Breast epithelium (tissue), 4 donors: ENCODE measurements around the gene NCKAP5L. TPM values are rescaled to one million over a fixed set of nuclear protein-coding genes. Genes with fewer than 3 reads are reported as not detected.
"Not testable (repeated sequence)": the region's sequence is repeated elsewhere in the genome, so short reads cannot be mapped to it uniquely, and the experiment has no call there.

Experiments used
- DNase-seq, 2 donors: peaks; one replicate each; pipeline ENCODE4 v3.0.0-alpha.2; 2019; ENCODE audit warnings: low spot score in 2 of 2
- H3K27ac ChIP-seq, 2 donors: fragments of 200-600 bp; sonication (generic) in 1 of 2; one replicate each; pipeline ENCODE4 v1.5.1; 2016 to 2019; ENCODE audit warnings: mild to moderate bottlenecking in 1 of 2
- H3K27me3 ChIP-seq, 2 donors: fragments of 200-600 bp; sonication (generic) in 1 of 2; one replicate each; pipeline versions ENCODE4 v1.5.1 to v1.6.0; 2017 to 2019; ENCODE audit warnings: control low read depth in 1 of 2, mild to moderate bottlenecking in 1 of 2
- H3K36me3 ChIP-seq: fragments of 200-600 bp; one replicate; pipeline ENCODE4 v1.5.1; 2019
- H3K4me1 ChIP-seq, 2 donors: fragments of 200-600 bp; sonication (generic); one replicate each; pipeline ENCODE4 v1.5.1; 2016 to 2019; ENCODE audit warnings: control low read depth in 1 of 2
- H3K4me3 ChIP-seq, 3 donors: fragments of 200-600 bp; sonication (generic); 1 replicate in 2 of 3; 2 replicates in 1 of 3; pipeline ENCODE4 v1.5.1; 2016 to 2019; ENCODE audit warnings: mild to moderate bottlenecking in 3 of 3, moderate library complexity in 2 of 3
- H3K9me3 ChIP-seq, 2 donors: fragments of 200-600 bp; sonication (generic) in 1 of 2; one replicate each; pipeline ENCODE4 v1.5.1; 2016 to 2019; ENCODE audit warnings: control low read depth in 1 of 2
- CTCF ChIP-seq, 3 donors: fragments of 450-650 bp; IDR thresholded peaks; one replicate each; pipeline ENCODE4 v1.5.1; 2016 to 2017; ENCODE audit warnings: antibody characterized with exemption in 3 of 3, mild to moderate bottlenecking in 3 of 3, moderate library complexity in 3 of 3
- POLR2A ChIP-seq: fragments of 450-650 bp; IDR thresholded peaks from one replicate; pipeline ENCODE4 v1.6.1; 2016; ENCODE audit warnings: antibody characterized with exemption, mild to moderate bottlenecking, moderate library complexity
- POLR2AphosphoS5 ChIP-seq, 3 donors: sonication (generic); formaldehyde crosslinking; IDR thresholded peaks; one replicate each; pipeline ENCODE4 v1.6.1; 2017; ENCODE audit warnings: antibody characterized with exemption in 3 of 3
- intact Hi-C: fragments of 100-400 bp; cut with DNase I; formaldehyde crosslinking; loops from one replicate; pipeline ENCODE4 v1.15.1; 2023; ENCODE audit warnings: low total_unique reads
- total RNA-seq, 3 donors: library from RNA; depleted of rRNA; stranded (reverse); fragments of >200 nt; gene quantifications; one replicate each; pipeline ENCODE4 v1.1.0, GENCODE V29; 2016

The NCKAP5L gene
- total RNA-seq, 3 donors from 2014 or later: 11.4 to 15.8 (median 12.1) TPM

DNA sequence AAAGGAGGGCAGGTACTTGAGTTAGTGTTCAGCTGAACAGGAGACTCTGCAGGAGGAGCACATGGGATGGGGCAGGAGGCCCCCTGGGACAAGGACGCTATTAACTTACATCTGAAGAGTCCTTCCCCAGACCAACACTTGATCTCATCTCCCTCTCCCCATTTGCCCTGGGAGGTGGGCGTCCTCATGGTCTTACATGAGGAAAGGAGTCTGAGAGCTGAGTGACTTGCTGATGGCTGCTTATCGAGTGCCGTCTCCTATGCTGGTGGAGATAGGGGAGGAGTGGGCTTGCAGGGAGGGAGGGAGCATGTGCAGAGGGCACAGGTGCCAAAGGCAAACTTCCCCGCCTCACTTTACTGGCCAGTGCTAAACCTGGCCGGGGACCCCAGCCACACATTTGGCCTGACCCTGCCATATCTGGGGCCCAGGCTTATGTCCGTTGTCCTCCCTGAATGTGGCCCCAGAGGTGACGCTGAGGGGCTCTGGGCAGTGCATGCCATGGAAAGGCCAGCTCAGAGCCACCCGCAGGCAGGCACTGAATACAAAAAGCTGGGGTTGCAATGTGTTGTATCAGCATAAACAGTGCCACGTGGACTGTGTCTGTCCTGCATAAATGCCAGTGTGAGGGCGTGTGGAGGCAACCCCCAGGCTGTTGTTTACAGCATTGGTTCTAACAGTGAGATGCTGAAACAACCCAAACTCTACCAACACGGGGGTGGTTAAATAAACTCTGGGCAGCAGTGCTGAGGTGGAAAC lies 46.1 kb upstream of the NCKAP5L start:
- Histone ChIP-seq H3K27ac (no peak overlapping the region), H3K36me3 (no peaks in the 10 kb centered on the region), H3K4me3 (no peak overlapping the region), H3K27me3 (no peaks in the 10 kb centered on the region), H3K4me1 (peaks cover 4 to 5% of the 10 kb centered on the region in 2 donors), H3K9me3 (no peaks in the 10 kb centered on the region)
- DNase-seq: no peak
- intact Hi-C loops: no loop called here
- TF ChIP-seq CTCF (IDR thresholded peaks at IDR 0.05) (no peak), POLR2A (no peak), POLR2AphosphoS5 (IDR thresholded peaks at IDR 0.05) (no peak)

DNA sequence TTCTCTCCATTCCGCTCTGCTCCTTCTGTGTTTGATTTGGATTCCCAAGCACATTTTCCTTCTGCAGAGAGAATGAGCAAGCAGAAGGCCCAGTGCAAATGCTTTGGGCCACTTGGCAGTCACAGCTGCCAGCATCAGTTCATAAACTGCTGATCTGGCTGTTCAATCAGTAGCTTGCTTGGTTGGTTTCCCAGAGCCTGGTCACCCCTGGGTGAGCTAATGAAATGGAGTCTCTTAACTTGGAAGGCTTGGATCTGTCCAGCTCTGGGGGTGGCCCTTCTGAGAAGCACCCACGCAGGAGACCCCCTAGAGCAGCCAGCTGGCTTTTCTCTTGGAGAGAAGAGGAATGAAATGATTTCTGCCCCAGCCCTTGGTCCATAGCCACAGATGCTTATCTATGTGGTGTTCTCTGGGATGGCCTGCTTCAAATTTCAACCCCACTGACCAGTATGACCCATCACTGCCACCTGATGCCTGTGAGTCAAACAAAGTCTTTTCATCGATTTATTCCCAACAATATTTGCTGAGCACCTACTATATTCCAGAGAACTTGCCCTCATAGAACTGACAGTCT lies 45.2 kb upstream of the NCKAP5L start:
- Histone ChIP-seq H3K4me3 (no peak overlapping the region), H3K27ac (peak overlapping the region in 1 of 2 donors; percentile 25), H3K4me1 (peaks cover 6 to 14% of the 10 kb centered on the region in 2 donors), H3K36me3 (no peaks in the 10 kb centered on the region), H3K27me3 (no peaks in the 10 kb centered on the region), H3K9me3 (no peaks in the 10 kb centered on the region)
- DNase-seq: no peak
- intact Hi-C loops: no loop called here
- no peak for TF ChIP-seq CTCF (IDR thresholded peaks at IDR 0.05)
- TF ChIP-seq POLR2A: no peak
- no peak for TF ChIP-seq POLR2AphosphoS5 (IDR thresholded peaks at IDR 0.05)

DNA sequence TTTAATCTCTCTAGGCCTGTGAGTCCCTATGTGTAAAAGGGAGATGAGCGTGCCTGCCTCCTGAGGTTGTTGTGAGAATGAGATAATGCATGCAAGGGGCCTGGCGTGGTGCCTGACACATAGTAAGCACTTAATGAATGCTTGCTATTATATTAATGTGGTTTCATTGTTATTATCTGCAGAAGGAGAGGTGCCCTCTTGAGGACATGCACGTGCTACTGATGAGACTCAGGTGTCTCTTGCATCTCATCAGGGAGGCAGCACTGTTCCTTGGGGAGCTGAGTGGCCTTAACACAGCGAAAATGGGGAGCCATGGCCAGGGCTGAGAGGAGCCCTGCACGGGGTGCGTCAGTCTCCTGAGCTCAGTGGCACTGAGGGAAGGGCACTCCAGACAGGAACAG lies 44.6 kb upstream of the NCKAP5L start:
- DNase-seq: no peak
- Histone ChIP-seq H3K27ac (no peak overlapping the region), H3K4me1 (peaks cover 6 to 19% of the 10 kb centered on the region in 2 donors), H3K9me3 (no peaks in the 10 kb centered on the region), H3K36me3 (no peaks in the 10 kb centered on the region), H3K27me3 (no peaks in the 10 kb centered on the region), H3K4me3 (no peak overlapping the region)
- intact Hi-C loops: no loop called here
- TF ChIP-seq POLR2A: no peak
- TF ChIP-seq POLR2AphosphoS5 (IDR thresholded peaks at IDR 0.05): no peak
- TF ChIP-seq CTCF (IDR thresholded peaks at IDR 0.05): no peak

GRCh38 chr12:49872381-49872780 lies 44.2 kb upstream of the NCKAP5L start:
- no peak for DNase-seq
- intact Hi-C loops: no loop called here
- Histone ChIP-seq H3K4me1 (peaks cover 6 to 23% of the 10 kb centered on the region in 2 donors), H3K4me3 (no peak overlapping the region), H3K27ac (no peak overlapping the region), H3K36me3 (no peaks in the 10 kb centered on the region), H3K9me3 (no peaks in the 10 kb centered on the region), H3K27me3 (no peaks in the 10 kb centered on the region)
- TF ChIP-seq CTCF (IDR thresholded peaks at IDR 0.05): no peak
- TF ChIP-seq POLR2A: no peak
- TF ChIP-seq POLR2AphosphoS5 (IDR thresholded peaks at IDR 0.05): no peak

DNA sequence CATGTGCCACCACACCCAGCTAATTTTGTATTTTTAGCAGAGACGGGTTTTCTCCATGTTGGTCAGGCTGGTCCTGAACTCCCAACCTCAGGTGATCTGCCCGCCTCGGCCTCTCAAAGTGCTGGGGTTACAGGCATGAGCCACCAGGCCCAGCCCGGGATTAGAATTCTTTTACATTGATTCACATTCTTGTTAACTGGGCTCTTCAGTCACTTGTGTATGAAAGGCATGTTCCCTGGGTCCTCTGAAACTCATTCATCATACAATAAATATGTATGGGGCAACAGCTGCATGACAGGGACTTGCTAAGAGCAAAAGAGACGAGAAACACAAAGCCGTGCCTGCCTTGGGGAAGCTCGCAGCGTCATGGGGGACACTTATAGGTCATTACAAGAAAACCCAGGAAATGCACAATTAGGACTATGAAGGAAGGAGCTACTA lies 43.6 kb upstream of the NCKAP5L start:
- H3K27ac ChIP-seq, intact Hi-C loops, DNase-seq, H3K4me3 ChIP-seq, H3K36me3 ChIP-seq, H3K9me3 ChIP-seq, H3K27me3 ChIP-seq: not testable (repeated sequence)
- H3K4me1 ChIP-seq: peaks cover 6 to 26% of the 10 kb centered on the region in 2 donors
